WTC11 (cell line): Measurements from ENCODE around the gene INPP5F. TPM values are rescaled to one million over a fixed set of nuclear protein-coding genes. Genes with fewer than 3 reads are reported as not detected.

Experiments used
- ATAC-seq: fragments of 200-7000 bp; cut with Tn5 transposase; 2 replicates; pipeline ENCODE4 v1.10.0; 2021; ENCODE audit warnings: mild to moderate bottlenecking, moderate library complexity
- CTCF ChIA-PET: fragments of 300-600 bp; sonication (Branson Sonifier 250); formaldehyde crosslinking; loops from one replicate; lab custom pipeline; 2021; ENCODE audit warnings: antibody characterized with exemption; lab: Charles Lee
- POLR2A ChIA-PET: fragments of 350-600 bp; sonication (Branson Sonifier 250); formaldehyde crosslinking; loops from one replicate; lab custom pipeline; 2021; ENCODE audit warnings: antibody characterized with exemption; lab: Charles Lee
- DNase-seq: peaks from one replicate; pipeline ENCODE4 v3.0.0; 2021; ENCODE audit warnings: low spot score
- H3K27ac Mint-ChIP-seq: 2 replicates; pipeline ENCODE4 v1.8.0; 2021; ENCODE audit warnings: mixed read lengths
- H3K27me3 Mint-ChIP-seq: 2 replicates; pipeline ENCODE4 v1.8.0; 2021; ENCODE audit warnings: low read depth, mild to moderate bottlenecking, moderate library complexity, mixed read lengths
- H3K36me3 Mint-ChIP-seq: 2 replicates; pipeline ENCODE4 v1.8.0; 2021; ENCODE audit warnings: mixed read lengths
- H3K4me1 Mint-ChIP-seq: 2 replicates; pipeline ENCODE4 v1.8.0; 2022; ENCODE audit warnings: mixed read lengths
- H3K4me3 Mint-ChIP-seq: 2 replicates; pipeline ENCODE4 v1.8.0; 2021; ENCODE audit warnings: mild to moderate bottlenecking, moderate library complexity, mixed read lengths
- H3K9me3 Mint-ChIP-seq: 2 replicates; pipeline ENCODE4 v1.8.0; 2021; ENCODE audit warnings: mixed read lengths
- ATF3 ChIP-seq: sonication (generic); formaldehyde crosslinking; conservative IDR thresholded peaks from 2 replicates; pipeline ENCODE4 v1.8.1; 2022; ENCODE audit warnings: mild to moderate bottlenecking, missing genetic modification reagents
- ATF6 ChIP-seq: sonication (generic); formaldehyde crosslinking; IDR thresholded peaks from 2 replicates; pipeline ENCODE4 v1.8.1; 2023; ENCODE audit warnings: mild to moderate bottlenecking, missing genetic modification reagents
- E2F1 ChIP-seq: sonication (generic); formaldehyde crosslinking; IDR thresholded peaks from 2 replicates; pipeline ENCODE4 v1.8.0; 2022; ENCODE audit warnings: mild to moderate bottlenecking, missing genetic modification reagents
- E2F5 ChIP-seq: sonication (generic); formaldehyde crosslinking; IDR thresholded peaks from 2 replicates; pipeline ENCODE4 v1.8.1; 2022; ENCODE audit warnings: mild to moderate bottlenecking, moderate library complexity, missing genetic modification reagents
- ELF4 ChIP-seq: sonication (generic); formaldehyde crosslinking; IDR thresholded peaks from 2 replicates; pipeline ENCODE4 v1.8.1; 2022; ENCODE audit warnings: low read depth, mild to moderate bottlenecking, moderate library complexity, missing genetic modification reagents
- GRHL2 ChIP-seq: fragments of 250-450 bp; sonication (Bioruptor Pico); IDR thresholded peaks from 2 replicates; pipeline ENCODE4 v1.8.0; 2022; ENCODE audit warnings: mild to moderate bottlenecking, moderate library complexity; ENCODE audit not compliant: insufficient replicate concordance, severe bottlenecking
- HMGA2 ChIP-seq: fragments of 250-450 bp; sonication (Bioruptor Pico); IDR thresholded peaks from 2 replicates; pipeline ENCODE4 v1.4.0; 2021; ENCODE audit warnings: mild to moderate bottlenecking, moderate library complexity
- MXD4 ChIP-seq: fragments of 250-450 bp; sonication (Bioruptor Pico); IDR thresholded peaks from 2 replicates; pipeline ENCODE4 v1.8.0; 2021; ENCODE audit warnings: mild to moderate bottlenecking, moderate library complexity, borderline replicate concordance
- NR3C1 ChIP-seq: sonication (generic); formaldehyde crosslinking; conservative IDR thresholded peaks from 2 replicates; pipeline ENCODE4 v1.8.1; 2023; ENCODE audit warnings: low read depth, mild to moderate bottlenecking, missing genetic modification reagents
- PRDM15 ChIP-seq: sonication (generic); formaldehyde crosslinking; IDR thresholded peaks from 2 replicates; pipeline ENCODE4 v1.8.0; 2022; ENCODE audit warnings: missing genetic modification reagents
- TEAD4 ChIP-seq: sonication (generic); formaldehyde crosslinking; IDR thresholded peaks from 2 replicates; pipeline ENCODE4 v1.8.0; 2022; ENCODE audit warnings: mild to moderate bottlenecking, missing genetic modification reagents
- TP53 ChIP-seq: sonication (generic); formaldehyde crosslinking; IDR thresholded peaks from 2 replicates; pipeline ENCODE4 v1.8.1; 2023; ENCODE audit warnings: mild to moderate bottlenecking, missing genetic modification reagents
- ZNF138 ChIP-seq: sonication (generic); formaldehyde crosslinking; conservative IDR thresholded peaks from 2 replicates; pipeline ENCODE4 v1.8.1; 2022; ENCODE audit warnings: mild to moderate bottlenecking, moderate library complexity, missing genetic modification reagents
- ZNF219 ChIP-seq: sonication (generic); formaldehyde crosslinking; IDR thresholded peaks from 2 replicates; pipeline ENCODE4 v1.8.0; 2023; ENCODE audit warnings: missing genetic modification reagents, mild to moderate bottlenecking, borderline replicate concordance
- ZNF232 ChIP-seq: sonication (generic); formaldehyde crosslinking; IDR thresholded peaks from 2 replicates; pipeline ENCODE4 v1.8.0; 2022; ENCODE audit warnings: mild to moderate bottlenecking, missing genetic modification reagents
- ZNF396 ChIP-seq: fragments of 250-450 bp; sonication (Bioruptor Pico); IDR thresholded peaks from 2 replicates; pipeline ENCODE4 v1.8.0; 2021; ENCODE audit warnings: mild to moderate bottlenecking, moderate library complexity, borderline replicate concordance
- ZNF512 ChIP-seq: sonication (generic); formaldehyde crosslinking; IDR thresholded peaks from 2 replicates; pipeline ENCODE4 v1.8.1; 2022; ENCODE audit warnings: missing genetic modification reagents, borderline replicate concordance
- total RNA-seq: library from RNA; stranded (reverse); gene quantifications from 3 replicates; pipeline ENCODE4 v1.2.3, GENCODE V29; 2021

The INPP5F gene
- total RNA-seq, 1 experiment from 2014 or later: 83.3 TPM

GRCh38 chr10:119852822-119853221, 127.0 kb downstream of the INPP5F start (continued):
- TF ChIP-seq ATF6 (no peak), E2F5 (no peak), ZNF232 (no peak), MXD4 (CRISPR knock-in tag) (no peak), GRHL2 (CRISPR knock-in tag) (no peak), TEAD4 (no peak), ZNF138 (no peak), ZNF219 (CRISPR knock-in tag) (no peak), HMGA2 (CRISPR knock-in tag) (no peak), ATF3 (no peak), TP53 (CRISPR knock-in tag) (no peak), PRDM15 (CRISPR knock-in tag) (no peak), E2F1 (CRISPR knock-in tag) (no peak)
- TF ChIP-seq, all 79 proteins: peak for 0

DNA sequence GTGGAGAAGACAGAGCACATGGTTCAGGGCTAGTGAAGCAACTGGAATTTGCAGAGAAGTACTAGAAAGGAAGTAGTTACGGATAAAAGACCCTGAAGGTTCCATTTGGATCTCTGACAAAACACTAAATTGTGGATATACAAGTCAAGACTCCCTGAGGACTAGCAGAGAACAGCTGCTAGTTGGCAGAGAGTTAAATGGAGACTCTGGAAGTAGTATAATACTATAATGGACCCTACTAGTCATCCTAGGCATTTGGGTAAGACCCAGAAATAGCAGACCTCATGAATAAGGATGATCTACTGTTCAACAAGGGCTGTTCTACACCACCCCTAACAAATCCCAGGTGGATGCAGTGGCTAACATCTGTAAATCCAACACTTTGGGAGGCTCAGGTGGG, 127.7 kb downstream of the INPP5F start:
- H3K36me3 Mint-ChIP-seq: peaks cover 44% of the 10 kb centered on the region
- no peaks in the 10 kb centered on the region for H3K27me3 Mint-ChIP-seq
- TF ChIP-seq ZNF512 (CRISPR knock-in tag) (no peak), E2F5 (no peak), ELF4 (CRISPR knock-in tag) (no peak), NR3C1 (CRISPR knock-in tag) (no peak), ZNF396 (CRISPR knock-in tag) (no peak)
- TF ChIP-seq, all 79 proteins: peak for 0
- Mint-ChIP-seq H3K4me1 (no peaks in the 10 kb centered on the region), H3K27ac (no peak overlapping the region), H3K4me3 (no peak overlapping the region), H3K9me3 (no peaks in the 10 kb centered on the region)
- ChIA-PET POLR2A (no interaction called here), CTCF (no interaction called here)
- DNase-seq (no peak), ATAC-seq (no peak)
